Sigmoid colon (tissue), 7 donors: Measurements from ENCODE around the gene LTBR. TPM values are rescaled to one million over a fixed set of nuclear protein-coding genes. Genes with fewer than 3 reads are reported as not detected.
A peak's percentile ranks its signal among the peaks of the same experiment; 100 is the strongest.
"Not testable (repeated sequence)": the region's sequence is repeated elsewhere in the genome, so short reads cannot be mapped to it uniquely, and the experiment has no call there.

ENCODE experiments used
- DNase-seq: peaks from one replicate; pipeline ENCODE4 v3.0.0-alpha.2; 2019
- H3K27ac ChIP-seq, 4 donors: fragments of 200-600 bp; sonication (generic); one replicate each; pipeline ENCODE4 v1.5.1; 2016 to 2019; ENCODE audit warnings: mild to moderate bottlenecking in 1 of 4
- H3K27me3 ChIP-seq, 3 donors: fragments of 200-600 bp; sonication (generic); one replicate each; pipeline ENCODE4 v1.5.1; 2019; ENCODE audit warnings: mild to moderate bottlenecking in 1 of 3
- H3K36me3 ChIP-seq, 4 donors: fragments of 200-600 bp; sonication (generic); one replicate each; pipeline ENCODE4 v1.5.1; 2016 to 2019
- H3K4me1 ChIP-seq, 4 donors: fragments of 200-600 bp; sonication (generic); one replicate each; pipeline ENCODE4 v1.5.1; 2017 to 2019
- H3K4me3 ChIP-seq, 4 donors: fragments of 200-600 bp; sonication (generic); one replicate each; pipeline ENCODE4 v1.5.1; 2017 to 2019; ENCODE audit warnings: mild to moderate bottlenecking in 2 of 4, moderate library complexity in 1 of 4
- H3K9me3 ChIP-seq, 4 donors: fragments of 200-600 bp in 3 of 4; sonication (generic) in 3 of 4; one replicate each; pipeline versions ENCODE4 v1.5.1 to v1.6.1; 2013 to 2019
- CTCF ChIP-seq, 4 experiments: fragments of 450-650 bp in 3 of 4; fragments of 200-600 bp in 1 of 4; IDR thresholded peaks; one replicate each; pipeline ENCODE4 v1.5.1; 2016 to 2019; ENCODE audit warnings: antibody characterized with exemption in 4 of 4, mild to moderate bottlenecking in 3 of 4, moderate library complexity in 2 of 4
- EP300 ChIP-seq, 4 donors: sonication (generic); formaldehyde crosslinking; IDR thresholded peaks; one replicate each; pipeline ENCODE4 v1.6.1; 2017; ENCODE audit warnings: antibody characterized with exemption in 4 of 4
- POLR2A ChIP-seq, 2 donors: fragments of 450-650 bp; IDR thresholded peaks; one replicate each; pipeline ENCODE4 v1.6.1; 2016; ENCODE audit warnings: antibody characterized with exemption in 2 of 2, mild to moderate bottlenecking in 2 of 2, moderate library complexity in 2 of 2
- POLR2AphosphoS5 ChIP-seq, 4 donors: sonication (generic); formaldehyde crosslinking; IDR thresholded peaks; one replicate each; pipeline ENCODE4 v1.6.1; 2017; ENCODE audit warnings: antibody characterized with exemption in 4 of 4
- WGBS, 2 donors: extraction: QIAGEN DNeasy Blood & Tissue Kit; methylation state at CpG; one replicate each; pipeline ENCODE4 v1.1.7; 2013; 5-methylcytosine and 5-hydroxymethylcytosine counted together
- intact Hi-C: fragments of 100-400 bp; cut with DNase I; formaldehyde crosslinking; loops from one replicate; pipeline ENCODE4 v1.15.1; 2023
- polyA plus RNA-seq, 3 donors: library from polyadenylated mRNA; stranded (reverse); fragments of 200-250 nt; gene quantifications; one replicate each; pipeline ENCODE4 v1.2.3, GENCODE V29; 2013
- total RNA-seq, 4 donors: library from RNA; depleted of rRNA; stranded (reverse); fragments of >200 nt; gene quantifications; one replicate each; pipeline ENCODE4 v1.1.0, GENCODE V29; 2016
- donor health status: healthy with polysubstance abuse.
- donor health status: Bipolar disorder and iron deficiency.
- donor health status: healthy.

The LTBR gene
- total and polyA plus RNA-seq, 7 donors: 36.3 to 200 (median 85.2) TPM

DNA sequence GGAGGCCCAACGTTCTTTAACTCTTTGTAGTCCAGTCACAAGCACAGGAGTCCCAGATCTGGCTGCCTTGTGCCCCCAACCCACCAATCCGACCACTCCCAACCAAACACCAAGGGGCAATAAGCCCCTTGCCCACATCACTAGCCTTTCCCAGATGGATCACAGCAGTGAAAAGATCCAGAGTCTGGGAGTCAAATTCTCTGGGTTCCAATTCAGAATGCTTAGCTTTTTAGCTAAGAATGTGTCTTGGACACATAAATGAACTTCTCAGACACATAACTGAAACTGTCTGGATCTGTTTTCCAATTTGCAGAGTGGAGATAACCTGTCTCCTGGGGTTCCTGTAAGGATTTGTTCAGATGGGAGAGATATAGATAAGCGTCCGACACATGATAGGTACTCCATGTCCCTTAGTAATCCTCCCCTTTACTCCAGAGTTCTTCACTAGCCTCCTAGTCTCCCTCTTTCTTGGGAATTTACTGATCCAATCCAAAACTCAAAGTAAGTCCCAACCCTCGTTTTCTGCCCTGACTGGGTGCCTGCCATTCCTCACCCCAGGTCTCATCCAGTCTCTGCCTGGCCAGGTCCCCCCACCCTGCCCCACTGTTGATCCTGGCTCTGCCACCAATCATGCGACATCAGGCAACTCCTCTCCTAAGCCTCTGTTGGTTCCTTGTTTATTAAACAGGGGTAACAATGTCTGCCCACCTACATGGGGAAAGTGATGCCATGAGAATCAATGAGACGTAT lies 41.6 kb upstream of the LTBR start:
- intact Hi-C loops: loop anchor here (2.0 kb wide), 1 partner anchor 18 kb away; no protein-coding TSS in a partner anchor
- 50 to 51% methylated on average over 7 of the region's 7 CpGs for WGBS, 2 donors
- Histone ChIP-seq H3K4me3 (peak overlapping the region; percentile 80 to 88 (median 87)), H3K4me1 (peaks cover 0 to 71% (median 53%) of the 10 kb centered on the region in 4 donors), H3K9me3 (no peaks in the 10 kb centered on the region), H3K36me3 (no peaks in the 10 kb centered on the region), H3K27ac (peak overlapping the region; percentile 93 to 98 (median 97)), H3K27me3 (no peaks in the 10 kb centered on the region)
- TF ChIP-seq EP300 (IDR thresholded peaks at IDR 0.05): no peak
- no peak for TF ChIP-seq CTCF (IDR thresholded peaks at IDR 0.05)
- no peak for TF ChIP-seq POLR2AphosphoS5 (IDR thresholded peaks at IDR 0.05)
- no peak for TF ChIP-seq POLR2A (IDR thresholded peaks at IDR 0.05)
- no peak for DNase-seq

GRCh38 chr12:6343518-6343917 lies 40.4 kb upstream of the LTBR start:
- no peak for TF ChIP-seq EP300 (IDR thresholded peaks at IDR 0.05)
- TF ChIP-seq POLR2A (IDR thresholded peaks at IDR 0.05): no peak
- TF ChIP-seq POLR2AphosphoS5 (IDR thresholded peaks at IDR 0.05): no peak
- TF ChIP-seq CTCF (IDR thresholded peaks at IDR 0.05): no peak
- intact Hi-C loops: loop anchor here (2.0 kb wide), 1 partner anchor 17 kb away; no protein-coding TSS in a partner anchor
- Histone ChIP-seq H3K9me3 (no peaks in the 10 kb centered on the region), H3K4me1 (peaks cover 0 to 71% (median 50%) of the 10 kb centered on the region in 4 donors), H3K27me3 (no peaks in the 10 kb centered on the region), H3K36me3 (no peaks in the 10 kb centered on the region), H3K27ac (peak overlapping the region; percentile 93 to 98 (median 97)), H3K4me3 (no peak overlapping the region)
- WGBS, 2 donors: 46 to 61% methylated on average over 5 of the region's 5 CpGs
- DNase-seq: no peak

DNA sequence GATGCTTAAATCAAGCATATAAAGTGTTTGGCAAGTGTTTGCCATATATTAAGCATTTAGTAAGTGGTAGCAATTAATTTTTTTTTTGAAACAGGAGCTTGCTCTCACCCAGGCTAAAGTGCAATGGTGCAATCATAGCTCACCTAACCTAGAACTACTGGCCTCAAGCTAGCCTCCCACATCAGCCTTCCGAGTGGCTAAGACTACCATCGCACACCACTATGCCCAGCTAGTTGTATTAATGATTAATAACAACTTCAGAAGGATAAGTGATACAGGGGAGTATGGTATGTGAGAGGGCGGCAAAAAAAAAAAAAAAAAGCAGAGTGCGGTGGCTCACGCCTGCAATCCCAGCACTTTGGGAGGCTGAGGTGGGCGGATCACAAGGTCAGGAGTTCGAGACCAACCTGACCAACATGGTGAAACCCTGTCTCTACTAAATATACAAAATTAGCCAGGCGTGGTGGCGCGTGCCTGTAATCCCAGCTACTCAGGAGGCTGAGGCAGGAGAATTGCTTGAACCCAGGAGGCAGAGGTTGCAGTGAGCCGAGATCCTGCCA lies 39.8 kb upstream of the LTBR start:
- H3K4me3 ChIP-seq, H3K27me3 ChIP-seq, intact Hi-C loops, H3K36me3 ChIP-seq, DNase-seq, H3K9me3 ChIP-seq: not testable (repeated sequence)
- 94 to 95% methylated on average over 11 of the region's 11 CpGs for WGBS, 2 donors
- peaks cover 0 to 64% (median 44%) of the 10 kb centered on the region in 4 donors for H3K4me1 ChIP-seq
- peak overlapping the region; percentile 93 to 98 (median 97) for H3K27ac ChIP-seq

DNA sequence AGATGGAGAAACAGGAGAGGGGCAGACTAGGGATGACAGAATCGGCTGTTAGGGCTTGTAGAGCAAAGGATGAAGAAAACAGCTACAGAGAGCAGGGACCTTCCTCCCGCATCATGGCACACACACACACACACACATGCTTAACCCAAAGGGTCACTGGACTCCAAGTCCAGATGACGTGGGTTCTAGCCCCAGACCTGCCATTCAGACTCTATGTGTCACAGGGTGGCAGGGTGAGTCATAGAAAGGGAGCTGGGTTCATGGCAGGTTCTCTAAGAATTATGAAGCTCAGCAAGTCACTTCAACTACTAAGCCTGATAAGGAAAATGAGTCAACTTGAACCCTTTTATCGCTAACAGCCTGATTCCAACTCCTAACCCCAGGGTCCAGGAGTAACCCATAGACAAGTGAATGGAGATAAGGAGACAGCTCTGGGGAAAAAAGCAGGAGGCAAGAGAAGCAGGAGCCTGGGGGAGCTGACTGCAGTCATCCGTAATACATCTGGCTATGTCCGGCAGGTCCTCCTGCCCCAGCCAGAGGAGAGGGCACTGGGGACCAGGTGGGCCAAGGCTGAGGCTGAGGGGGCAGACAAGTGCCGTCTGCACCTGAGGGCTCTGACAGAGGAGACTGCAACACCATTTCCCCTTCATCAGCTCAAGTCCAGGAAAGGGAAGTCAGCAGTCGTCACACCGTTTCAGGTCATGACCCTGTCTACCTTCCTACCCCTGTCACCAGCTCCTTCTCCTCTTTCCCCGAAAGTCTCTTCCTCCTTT lies 38.5 kb upstream of the LTBR start:
- WGBS, 2 donors: 62 to 69% methylated on average over 10 of the region's 10 CpGs
- no peak overlapping the region for H3K4me3 ChIP-seq
- no peaks in the 10 kb centered on the region for H3K27me3 ChIP-seq
- intact Hi-C loops: no loop called here
- no peaks in the 10 kb centered on the region for H3K36me3 ChIP-seq
- H3K9me3 ChIP-seq: no peaks in the 10 kb centered on the region
- H3K4me1 ChIP-seq: peaks cover 0 to 55% (median 37%) of the 10 kb centered on the region in 4 donors
- no peak for DNase-seq
- H3K27ac ChIP-seq: peak overlapping the region; percentile 64 to 98 (median 95)
- TF ChIP-seq EP300 (IDR thresholded peaks at IDR 0.05) (peak in 1 of 4 donors; percentile 33), POLR2AphosphoS5 (IDR thresholded peaks at IDR 0.05) (peak in 2 of 4 donors; percentile 14 to 67), CTCF (IDR thresholded peaks at IDR 0.05) (no peak)
